ENCODE measurements around the gene EZH1.
A peak's percentile ranks its signal among the peaks of the same experiment; 100 is the strongest.
"Not testable (repeated sequence)": the region's sequence is repeated elsewhere in the genome, so short reads cannot be mapped to it uniquely, and the experiment has no call there.

EZH1 gene

DNA sequence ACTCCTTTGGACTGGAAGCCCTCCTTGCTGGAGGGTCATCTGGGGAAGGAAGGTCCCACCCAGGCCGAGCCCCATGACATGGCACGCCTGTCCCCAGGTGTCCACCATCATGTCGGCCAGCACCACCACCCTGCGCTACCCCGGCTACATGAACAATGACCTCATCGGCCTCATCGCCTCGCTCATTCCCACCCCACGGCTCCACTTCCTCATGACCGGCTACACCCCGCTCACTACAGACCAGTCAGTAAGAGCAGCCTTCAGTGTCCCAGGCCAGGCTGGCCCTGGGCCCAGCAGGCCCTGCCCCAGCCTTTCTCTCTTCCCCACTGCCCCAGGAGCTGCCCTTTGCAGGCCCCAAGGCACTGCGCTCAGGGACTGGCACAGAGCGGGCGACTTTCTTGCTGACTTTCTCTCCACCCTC is 79.2 kb downstream of the EZH1 start:
- DNase-seq (ENCODE audit: low read depth), result no peak
- H3K4me3 ChIP-seq (ENCODE audit: low read depth, low read length), result no peak overlapping the region
- TF ChIP-seq CTCF (IDR thresholded peaks at IDR 0.05; ENCODE audit: control insufficient read depth, extremely low read depth, insufficient read depth), result no peak

DNA sequence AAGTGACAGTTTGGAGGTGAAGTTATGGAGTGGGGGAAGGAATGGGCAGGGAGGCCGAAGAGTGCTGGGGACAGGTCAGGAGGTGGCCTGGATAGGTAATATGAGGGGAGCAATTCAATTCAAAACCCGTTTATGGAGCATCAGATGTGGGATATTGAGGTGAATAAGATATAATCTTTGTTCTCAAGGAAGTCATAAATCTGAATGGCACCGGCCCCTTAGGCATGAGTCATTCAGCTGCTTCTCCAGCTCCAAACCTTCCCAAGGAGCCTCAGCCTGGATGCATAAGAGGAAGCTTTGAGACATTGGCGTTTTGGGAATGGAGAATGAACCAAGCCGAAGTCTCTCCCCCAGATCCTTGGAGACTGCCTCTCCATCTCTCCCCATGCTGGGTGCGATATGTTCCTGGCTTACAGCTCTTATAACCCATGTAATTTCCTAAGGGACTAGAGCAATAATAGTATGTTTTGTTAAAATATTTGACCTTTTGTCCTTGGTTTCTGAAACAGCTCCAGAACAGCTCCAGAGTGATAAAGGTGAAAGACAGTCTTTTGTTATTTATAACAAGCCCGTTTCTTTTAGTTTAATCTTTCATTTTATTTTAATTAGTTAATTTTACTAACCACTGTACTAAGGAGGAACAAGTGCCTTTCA is 84.0 kb downstream of the EZH1 start:
- H3K4me3 ChIP-seq (ENCODE audit: low read depth, low read length), result no peak overlapping the region
- no peak for DNase-seq (ENCODE audit: low read depth)
- TF ChIP-seq CTCF (IDR thresholded peaks at IDR 0.05; ENCODE audit: control insufficient read depth, extremely low read depth, insufficient read depth), result no peak

- peak overlapping the region; percentile 58 for H3K4me3 ChIP-seq (ENCODE audit: low read depth, low read length)
- DNase-seq (ENCODE audit: low read depth), result not testable (repeated sequence)
These were observed 84.9 kb downstream of the EZH1 start for GRCh38 chr17:42659932-42660274.

DNA sequence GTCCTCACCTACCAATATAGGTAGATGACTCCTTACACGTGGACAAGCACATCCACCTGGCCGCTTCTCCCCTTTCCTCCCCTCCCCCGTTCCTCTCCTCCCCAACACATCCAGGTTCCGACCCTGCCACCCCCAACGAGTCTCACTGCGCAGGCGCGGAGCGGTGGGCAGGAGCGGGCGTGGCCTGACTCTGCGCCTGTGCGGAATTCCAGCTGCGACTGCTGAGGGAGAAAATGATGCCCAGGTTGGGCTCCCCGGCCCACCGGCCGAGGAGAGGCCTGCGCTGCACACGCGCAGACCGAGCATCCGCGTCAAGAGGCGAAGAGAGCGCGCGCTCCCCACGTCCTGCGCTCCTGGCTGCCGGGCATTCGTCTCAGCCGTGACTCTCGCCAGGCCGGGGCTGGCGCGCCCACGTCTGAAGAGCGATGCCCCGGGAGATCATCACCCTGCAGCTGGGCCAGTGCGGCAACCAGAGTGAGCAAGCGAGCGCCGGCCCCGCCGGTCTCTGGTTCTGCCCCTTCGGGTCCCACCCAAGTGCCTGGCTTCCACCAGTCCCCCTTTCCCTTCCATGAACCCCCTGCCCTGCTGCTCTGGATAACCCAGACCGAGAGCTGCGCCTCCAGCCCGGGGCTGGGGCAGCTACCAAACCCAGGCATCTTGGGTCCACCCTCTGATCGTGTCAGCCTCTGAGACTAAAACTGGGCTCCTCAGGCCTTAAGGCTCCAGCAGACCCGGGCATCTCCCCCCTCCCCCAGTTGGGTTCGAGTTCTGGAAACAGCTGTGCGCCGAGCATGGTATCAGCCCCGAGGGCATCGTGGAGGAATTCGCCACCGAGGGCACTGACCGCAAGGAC is 85.5 kb downstream of the EZH1 start, which contains the start of gene TUBG2:
Gene TUBG2, plus strand, starts transcription at position 206 of the 853 bp plus-strand sequence. Its CDS starts 220 bp downstream, at position 426.
- TF ChIP-seq CTCF (IDR thresholded peaks at IDR 0.05; ENCODE audit: control insufficient read depth, extremely low read depth, insufficient read depth), result no peak
- peak within 1 kb of the TSS; percentile 58 for H3K4me3 ChIP-seq (ENCODE audit: low read depth, low read length)
- peak; percentile 67 for DNase-seq (ENCODE audit: low read depth)

DNA sequence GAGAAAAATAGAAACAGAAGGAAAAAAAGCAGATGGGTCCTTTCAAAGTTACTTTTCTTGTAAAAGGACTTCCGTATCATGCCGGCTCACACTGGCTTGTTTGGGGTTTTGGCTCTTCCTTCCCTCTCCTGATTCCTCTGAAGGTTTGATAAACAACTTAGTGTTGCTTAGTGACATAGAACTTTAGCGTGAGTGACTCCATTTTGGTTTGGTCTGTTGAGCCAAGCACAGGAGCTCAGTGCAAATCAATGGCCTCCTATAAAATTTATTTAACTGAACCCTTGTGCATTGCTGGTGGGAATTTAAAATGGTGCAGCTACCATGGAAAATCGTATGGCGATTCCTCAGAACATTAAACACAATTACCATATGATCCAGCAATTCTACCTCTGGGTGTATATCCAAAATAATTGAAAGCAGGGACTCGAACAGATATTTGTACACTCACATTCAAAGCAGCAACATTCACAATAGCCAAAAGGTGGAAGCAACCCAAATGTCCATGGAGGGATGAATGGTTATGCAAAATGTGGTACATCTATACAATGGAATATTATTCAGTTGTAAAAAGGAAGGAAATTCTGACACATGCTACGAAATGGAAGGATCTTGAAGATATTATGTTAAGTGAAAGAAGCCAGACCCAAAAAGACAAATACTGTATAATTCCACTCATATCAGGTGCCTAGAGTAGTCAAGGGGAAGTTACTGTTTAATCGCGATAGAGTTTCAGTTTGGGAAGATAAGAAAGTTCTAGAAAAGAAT is 86.8 kb downstream of the EZH1 start:
- TF ChIP-seq CTCF (IDR thresholded peaks at IDR 0.05; ENCODE audit: control insufficient read depth, extremely low read depth, insufficient read depth), result no peak
- no peak overlapping the region for H3K4me3 ChIP-seq (ENCODE audit: low read depth, low read length)
- no peak for DNase-seq (ENCODE audit: low read depth)

- no peak for TF ChIP-seq CTCF (IDR thresholded peaks at IDR 0.05; ENCODE audit: control insufficient read depth, extremely low read depth, insufficient read depth)
- no peak for DNase-seq (ENCODE audit: low read depth)
- H3K4me3 ChIP-seq (ENCODE audit: low read depth, low read length), result no peak overlapping the region
These were observed 89.3 kb downstream of the EZH1 start for GRCh38 chr17:42655528-42655927.

Data from LNCaP clone FGC (cell line).